Measurements from ENCODE around the gene CCDC88C.

Gene CCDC88C

DNA sequence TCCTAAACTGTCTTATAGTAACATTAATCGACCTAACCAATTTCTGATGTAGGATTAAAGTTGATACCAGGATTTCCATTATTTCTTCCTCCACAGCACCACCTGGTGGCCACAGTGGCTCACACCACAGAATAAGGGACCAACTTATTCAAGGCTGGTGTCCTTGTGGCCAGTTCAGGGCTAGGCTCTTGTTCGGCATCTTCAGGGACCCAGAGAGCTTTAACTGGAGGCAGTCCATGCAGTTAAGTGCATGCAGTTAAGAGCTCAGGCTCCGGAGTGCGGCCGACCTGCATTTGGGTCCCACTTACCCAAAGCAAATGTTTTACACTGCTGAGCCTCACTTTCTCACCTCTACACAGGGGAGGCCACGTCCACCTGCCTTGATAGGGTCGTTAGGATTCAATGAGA lies 131.1 kb downstream of the CCDC88C start:
- no peaks in the 10 kb centered on the region for H3K9me2 ChIP-seq (ENCODE audit: low read depth, low read length)
- 0 out of 2 replicates have a peak, but pooled peaks cover 3% of the 10 kb centered on the region for H3F3A ChIP-seq (ENCODE audit: insufficient read depth, low read length)
- H3K79me2 ChIP-seq (ENCODE audit: insufficient read depth, low read length): no peaks in the 10 kb centered on the region
- H2AFZ ChIP-seq (ENCODE audit: low read length): no peak overlapping the region
- peaks cover 59% of the 10 kb centered on the region for H3K4me1 ChIP-seq (ENCODE audit: insufficient read depth, low read length, severe bottlenecking)
- no peak overlapping the region for H3K9ac ChIP-seq (ENCODE audit: low read length)
- H4K20me1 ChIP-seq (ENCODE audit: insufficient read depth, low read length): no peaks in the 10 kb centered on the region
- H3K4me2 ChIP-seq (ENCODE audit: low read length): peak overlapping the region; percentile 60; the same call in 1 of the 2 replicates
- TF ChIP-seq, protein P1, sequence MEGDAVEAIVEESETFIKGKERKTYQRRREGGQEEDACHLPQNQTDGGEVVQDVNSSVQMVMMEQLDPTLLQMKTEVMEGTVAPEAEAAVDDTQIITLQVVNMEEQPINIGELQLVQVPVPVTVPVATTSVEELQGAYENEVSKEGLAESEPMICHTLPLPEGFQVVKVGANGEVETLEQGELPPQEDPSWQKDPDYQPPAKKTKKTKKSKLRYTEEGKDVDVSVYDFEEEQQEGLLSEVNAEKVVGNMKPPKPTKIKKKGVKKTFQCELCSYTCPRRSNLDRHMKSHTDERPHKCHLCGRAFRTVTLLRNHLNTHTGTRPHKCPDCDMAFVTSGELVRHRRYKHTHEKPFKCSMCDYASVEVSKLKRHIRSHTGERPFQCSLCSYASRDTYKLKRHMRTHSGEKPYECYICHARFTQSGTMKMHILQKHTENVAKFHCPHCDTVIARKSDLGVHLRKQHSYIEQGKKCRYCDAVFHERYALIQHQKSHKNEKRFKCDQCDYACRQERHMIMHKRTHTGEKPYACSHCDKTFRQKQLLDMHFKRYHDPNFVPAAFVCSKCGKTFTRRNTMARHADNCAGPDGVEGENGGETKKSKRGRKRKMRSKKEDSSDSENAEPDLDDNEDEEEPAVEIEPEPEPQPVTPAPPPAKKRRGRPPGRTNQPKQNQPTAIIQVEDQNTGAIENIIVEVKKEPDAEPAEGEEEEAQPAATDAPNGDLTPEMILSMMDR (IDR thresholded peaks at IDR 0.05; ENCODE audit: low read length): peak; percentile 94
- TF ChIP-seq EZH2 (IDR thresholded peaks at IDR 0.05; ENCODE audit: borderline replicate concordance, low read length): no peak
- H3K4me3 ChIP-seq (ENCODE audit: low read depth, low read length, poor library complexity, severe bottlenecking): no peak overlapping the region
- peak overlapping the region; percentile 97 for H3K27ac ChIP-seq (ENCODE audit: low read depth, low read length, poor library complexity, severe bottlenecking)
- no peaks in the 10 kb centered on the region for H3K9me3 ChIP-seq (ENCODE audit: low read length)
- H3K27me3 ChIP-seq (ENCODE audit: insufficient read depth, low read length): no peaks in the 10 kb centered on the region
- H3K36me3 ChIP-seq (ENCODE audit: insufficient read depth, low read length): peaks cover 96% of the 10 kb centered on the region

DNA sequence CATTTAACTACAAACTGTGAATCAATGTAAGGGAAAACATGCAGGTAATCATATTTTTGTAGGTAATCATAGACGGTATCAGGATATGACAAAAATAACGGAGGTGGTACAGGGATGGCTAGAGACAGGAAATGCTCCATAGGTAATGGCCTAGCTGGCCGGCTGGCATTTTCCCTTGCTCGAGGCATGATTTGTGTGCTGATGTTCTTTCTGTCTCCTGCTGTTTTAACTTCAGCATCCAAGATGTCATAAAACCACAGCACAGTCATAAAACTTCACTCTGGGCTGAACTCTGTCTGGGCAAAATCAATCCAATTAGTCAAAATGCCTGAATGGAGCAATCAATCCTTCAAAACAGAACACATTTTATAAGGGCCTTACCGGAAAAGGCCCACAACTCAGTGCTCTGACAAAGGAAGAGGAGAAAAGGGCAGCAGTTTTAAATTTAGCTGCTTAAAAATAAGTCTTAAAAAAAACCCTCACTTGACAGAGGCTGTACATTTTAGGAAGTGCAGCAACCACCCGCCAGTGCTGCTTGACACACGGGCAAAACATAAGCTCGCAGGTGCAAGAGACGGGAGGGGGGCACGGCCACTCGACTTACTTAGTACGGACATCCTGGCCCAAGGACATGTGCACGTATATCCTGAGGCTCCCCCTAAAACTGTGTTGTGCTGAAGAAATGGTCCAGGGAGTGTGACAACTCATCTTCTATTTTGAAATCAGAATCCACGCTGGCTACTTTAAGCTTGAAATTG lies 132.7 kb downstream of the CCDC88C start:
- Histone ChIP-seq H4K20me1 (ENCODE audit: insufficient read depth, low read length) (no peaks in the 10 kb centered on the region), H3K79me2 (ENCODE audit: insufficient read depth, low read length) (no peaks in the 10 kb centered on the region), H3K9ac (ENCODE audit: low read length) (peak overlapping the region; percentile 51), H3K9me3 (ENCODE audit: low read length) (no peaks in the 10 kb centered on the region), H3K4me2 (ENCODE audit: low read length) (peak overlapping the region; percentile 60), H3K27ac (ENCODE audit: low read depth, low read length, poor library complexity, severe bottlenecking) (peak overlapping the region; percentile 97), H3K9me2 (ENCODE audit: low read depth, low read length) (no peaks in the 10 kb centered on the region), H3K27me3 (ENCODE audit: insufficient read depth, low read length) (no peaks in the 10 kb centered on the region), H3K4me3 (ENCODE audit: low read depth, low read length, poor library complexity, severe bottlenecking) (peak overlapping the region; percentile 21), H3F3A (ENCODE audit: insufficient read depth, low read length) (no peaks in the 10 kb centered on the region), H2AFZ (ENCODE audit: low read length) (no peak overlapping the region), H3K36me3 (ENCODE audit: insufficient read depth, low read length) (peaks cover 96% of the 10 kb centered on the region), H3K4me1 (ENCODE audit: insufficient read depth, low read length, severe bottlenecking) (peaks cover 75% of the 10 kb centered on the region)
- no peak for TF ChIP-seq EZH2 (IDR thresholded peaks at IDR 0.05; ENCODE audit: borderline replicate concordance, low read length)
- TF ChIP-seq, protein P1 (IDR thresholded peaks at IDR 0.05; ENCODE audit: low read length): no peak

DNA sequence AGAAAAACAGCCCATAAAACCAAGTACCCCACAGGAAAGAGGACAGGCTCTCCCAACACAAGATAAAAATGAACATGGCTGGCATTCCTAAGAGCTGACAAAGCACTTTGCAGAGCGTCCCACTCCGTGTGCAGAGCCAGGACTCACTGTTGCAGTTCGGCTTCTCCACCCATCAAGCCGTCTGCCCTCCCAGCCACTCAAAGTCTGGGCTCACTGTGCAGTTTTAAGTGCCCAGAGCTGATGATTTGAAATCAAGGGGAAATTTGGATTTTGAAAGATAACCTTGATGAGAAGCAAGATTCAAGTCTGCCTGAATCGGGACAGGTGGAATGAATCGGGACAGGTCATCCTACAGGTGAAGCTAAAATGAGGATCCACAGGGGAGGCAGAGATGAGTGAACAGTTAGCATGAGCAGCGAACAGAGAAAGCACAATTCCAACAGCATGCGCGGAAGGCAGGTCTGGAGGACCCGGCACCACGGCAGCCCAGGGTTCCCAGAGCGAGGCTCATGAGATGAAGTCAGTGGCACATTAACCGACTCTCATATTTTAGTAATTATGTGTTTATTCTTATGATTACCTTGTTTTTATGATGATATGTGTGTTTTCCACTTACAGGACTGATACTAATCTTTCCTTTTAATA lies 133.4 kb downstream of the CCDC88C start:
- H3K4me3 ChIP-seq (ENCODE audit: low read depth, low read length, poor library complexity, severe bottlenecking): no peak overlapping the region
- H3K9ac ChIP-seq (ENCODE audit: low read length): peak overlapping the region; percentile 51
- H3F3A ChIP-seq (ENCODE audit: insufficient read depth, low read length): no peaks in the 10 kb centered on the region
- no peak for TF ChIP-seq EZH2 (IDR thresholded peaks at IDR 0.05; ENCODE audit: borderline replicate concordance, low read length)
- TF ChIP-seq, protein P1 (IDR thresholded peaks at IDR 0.05; ENCODE audit: low read length): no peak
- H3K4me2 ChIP-seq (ENCODE audit: low read length): peak overlapping the region; percentile 60
- H3K27ac ChIP-seq (ENCODE audit: low read depth, low read length, poor library complexity, severe bottlenecking): peak overlapping the region; percentile 97
- no peaks in the 10 kb centered on the region for H3K79me2 ChIP-seq (ENCODE audit: insufficient read depth, low read length)
- H3K9me3 ChIP-seq (ENCODE audit: low read length): no peaks in the 10 kb centered on the region
- H2AFZ ChIP-seq (ENCODE audit: low read length): no peak overlapping the region
- no peaks in the 10 kb centered on the region for H4K20me1 ChIP-seq (ENCODE audit: insufficient read depth, low read length)
- peaks cover 81% of the 10 kb centered on the region for H3K4me1 ChIP-seq (ENCODE audit: insufficient read depth, low read length, severe bottlenecking)
- H3K9me2 ChIP-seq (ENCODE audit: low read depth, low read length): no peaks in the 10 kb centered on the region
- peaks cover 96% of the 10 kb centered on the region for H3K36me3 ChIP-seq (ENCODE audit: insufficient read depth, low read length)
- no peaks in the 10 kb centered on the region for H3K27me3 ChIP-seq (ENCODE audit: insufficient read depth, low read length)
